DMS 273 treated with DMSO at 0.1 percent for 48 hours (cell line): ENCODE measurements around the gene HDGF.

Experiments used
- DNase-seq: peaks from one replicate; lab custom pipeline; 2025; lab: John Stamatoyannopoulos, UW

The HDGF gene

GRCh38 chr1:156746728-156747631 lies 4.5 kb downstream of the HDGF start:
- no peak for DNase-seq

DNA sequence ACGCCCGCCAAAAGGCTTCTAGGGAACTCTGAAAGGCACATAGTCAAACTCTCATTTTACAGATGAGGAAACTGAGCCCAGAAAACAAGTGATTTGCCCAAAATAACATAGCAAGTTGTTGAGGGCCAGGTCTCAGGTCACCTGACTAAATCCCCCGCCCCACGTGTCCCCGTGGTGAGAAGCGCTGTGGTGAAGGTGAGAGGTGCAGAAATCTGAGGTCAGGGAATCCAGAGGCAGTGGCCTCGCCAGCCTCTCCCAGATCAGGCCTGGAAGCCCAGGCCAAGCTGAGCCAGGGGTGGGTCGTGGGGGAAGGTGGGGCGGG lies 5.1 kb downstream of the HDGF start:
- no peak for DNase-seq

DNA sequence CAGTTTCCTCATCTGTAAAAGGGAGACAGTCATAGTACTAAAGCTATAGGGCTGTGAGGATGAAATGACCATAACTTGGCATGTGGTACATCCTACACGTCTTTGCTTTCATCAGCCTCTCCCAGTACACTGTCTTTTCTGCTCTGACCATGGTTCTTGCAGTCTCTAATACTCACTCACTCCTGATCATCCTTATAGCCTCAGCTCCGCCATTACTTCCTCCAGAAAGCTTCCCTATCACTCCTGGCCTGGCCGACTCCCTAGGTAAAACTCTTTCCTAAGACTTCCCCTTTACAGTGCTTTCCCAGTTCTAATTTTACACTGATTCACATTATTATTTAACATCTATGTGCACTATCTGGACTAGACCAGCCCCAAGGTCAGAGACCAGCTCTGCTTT lies 5.6 kb downstream of the HDGF start:
- DNase-seq, result no peak

DNA sequence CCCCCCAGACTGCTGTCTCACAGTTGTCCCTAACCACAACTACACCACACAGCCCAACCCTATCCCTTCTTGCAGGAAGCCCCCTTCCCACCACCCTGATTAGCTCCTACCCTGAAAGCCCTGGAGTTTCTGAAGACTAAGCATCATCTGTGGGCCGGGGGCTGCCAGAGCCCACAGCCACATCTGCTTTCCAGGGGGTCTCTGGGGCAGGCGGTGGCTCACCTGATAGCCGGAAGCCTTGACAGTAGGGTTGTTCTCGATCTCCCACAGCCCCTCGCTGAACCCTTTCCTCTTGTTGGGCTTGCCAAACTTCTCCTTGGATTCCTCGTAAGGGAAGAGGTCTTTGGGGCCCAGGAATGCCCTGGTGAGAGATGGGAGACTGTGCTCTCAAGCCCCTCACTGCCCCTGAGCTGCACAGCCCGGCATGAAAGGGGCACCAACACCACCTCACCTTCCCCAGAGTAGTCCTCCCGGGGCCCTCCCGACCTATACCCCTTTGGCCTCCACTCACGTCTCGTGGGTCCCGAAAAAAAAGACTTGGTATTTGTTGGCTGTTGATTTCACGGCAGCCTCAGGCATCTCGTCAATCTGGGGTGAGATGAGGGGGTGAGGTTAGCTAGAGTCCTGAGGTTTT lies 6.6 kb downstream of the HDGF start:
- no peak for DNase-seq

DNA sequence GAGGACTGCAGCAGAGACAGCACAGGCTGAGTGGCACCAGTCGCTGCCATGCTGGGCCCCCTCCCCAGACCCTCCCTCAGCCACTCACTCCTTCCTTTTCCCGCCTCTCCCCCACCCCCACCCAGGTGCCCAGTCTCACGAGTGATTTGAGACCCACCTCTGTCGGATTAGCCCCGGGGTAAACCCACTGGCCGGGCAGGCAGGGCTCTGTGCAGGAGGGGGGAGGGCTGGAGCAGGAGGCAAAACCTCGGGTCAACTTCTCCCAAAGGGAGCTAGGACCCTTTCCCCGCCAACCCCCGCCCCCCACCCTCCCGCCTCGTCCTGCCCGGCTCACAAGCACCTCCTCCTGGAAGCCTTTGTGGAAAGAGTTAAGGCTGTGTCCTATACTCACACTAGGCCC lies 7.1 kb downstream of the HDGF start:
- DNase-seq, result no peak

- DNase-seq, result no peak
These were observed 7.8 kb downstream of the HDGF start for GRCh38 chr1:156743367-156744302.

DNA sequence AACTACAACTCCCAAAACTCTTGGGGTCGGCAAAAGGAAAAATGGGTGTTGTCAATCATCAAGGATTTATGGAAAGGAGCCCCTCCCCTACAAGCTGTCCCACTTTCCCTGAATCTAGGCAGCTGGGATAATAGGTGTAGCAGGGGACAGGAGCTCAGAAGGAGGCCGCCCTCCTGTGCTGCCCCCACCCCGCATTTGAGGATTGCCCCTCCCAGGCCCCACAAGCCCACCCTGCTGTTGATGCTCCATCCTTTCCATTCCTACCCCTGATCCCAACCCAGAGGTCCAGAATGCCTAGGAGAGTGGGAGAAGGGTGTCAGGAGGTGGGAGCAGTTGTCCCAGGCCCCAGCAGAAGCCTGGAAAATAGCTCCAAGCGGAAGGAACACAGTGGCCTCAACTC lies 8.7 kb downstream of the HDGF start:
- no peak for DNase-seq

DNA sequence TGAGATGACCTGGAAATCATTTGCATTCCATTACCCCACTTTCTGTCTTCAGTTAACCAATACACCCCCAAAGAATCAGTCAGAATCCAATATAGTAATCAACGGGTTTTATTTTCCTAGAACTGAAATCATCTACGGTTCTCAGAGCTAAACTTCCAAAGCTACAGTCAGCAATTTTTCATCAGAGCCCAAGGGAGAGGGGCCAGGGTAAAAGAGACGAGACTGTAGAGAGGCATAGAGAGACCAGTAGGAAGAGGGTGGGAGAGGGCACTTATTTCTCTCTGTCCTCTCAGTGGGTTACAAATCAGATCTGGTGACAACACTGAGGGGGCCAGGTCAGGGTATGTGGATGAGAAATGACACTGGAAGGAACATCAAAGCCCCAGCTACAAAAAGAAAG lies 9.5 kb downstream of the HDGF start:
- DNase-seq, result no peak

- DNase-seq, result no peak
These were observed 9.9 kb downstream of the HDGF start for GRCh38 chr1:156741481-156741983.

- DNase-seq, result peak; percentile 100
These were observed 10.6 kb downstream of the HDGF start, which contains the start of gene MRPL24 for GRCh38 chr1:156740741-156741480. TSS of gene MRPL24 (minus strand) at chr1:156741088. CDS start at chr1:156738704, 2,384 bp downstream.

GRCh38 chr1:156740237-156740740 lies 11.2 kb downstream of the HDGF start:
- DNase-seq, result no peak

GRCh38 chr1:156738916-156739315 lies 12.6 kb downstream of the HDGF start:
- DNase-seq, result no peak

- no peak for DNase-seq
These were observed 13.1 kb downstream of the HDGF start for GRCh38 chr1:156738407-156738806.

GRCh38 chr1:156733989-156734584 lies 17.4 kb downstream of the HDGF start:
- no peak for DNase-seq

GRCh38 chr1:156728599-156729462 lies 22.6 kb downstream of the HDGF start, which contains the start of gene ISG20L2:
TSS of gene ISG20L2 (minus strand) at chr1:156728766. CDS start at chr1:156727652, 1,114 bp downstream.
- peak; percentile 93 for DNase-seq

GRCh38 chr1:156727926-156728598 lies 23.4 kb downstream of the HDGF start, which contains the start of gene METTL25B:
TSS of gene METTL25B (plus strand) at chr1:156728469. CDS start at chr1:156729105, 636 bp downstream.
- DNase-seq, result peak; percentile 70

GRCh38 chr1:156727492-156727891 lies 24.0 kb downstream of the HDGF start:
- no peak for DNase-seq

DNA sequence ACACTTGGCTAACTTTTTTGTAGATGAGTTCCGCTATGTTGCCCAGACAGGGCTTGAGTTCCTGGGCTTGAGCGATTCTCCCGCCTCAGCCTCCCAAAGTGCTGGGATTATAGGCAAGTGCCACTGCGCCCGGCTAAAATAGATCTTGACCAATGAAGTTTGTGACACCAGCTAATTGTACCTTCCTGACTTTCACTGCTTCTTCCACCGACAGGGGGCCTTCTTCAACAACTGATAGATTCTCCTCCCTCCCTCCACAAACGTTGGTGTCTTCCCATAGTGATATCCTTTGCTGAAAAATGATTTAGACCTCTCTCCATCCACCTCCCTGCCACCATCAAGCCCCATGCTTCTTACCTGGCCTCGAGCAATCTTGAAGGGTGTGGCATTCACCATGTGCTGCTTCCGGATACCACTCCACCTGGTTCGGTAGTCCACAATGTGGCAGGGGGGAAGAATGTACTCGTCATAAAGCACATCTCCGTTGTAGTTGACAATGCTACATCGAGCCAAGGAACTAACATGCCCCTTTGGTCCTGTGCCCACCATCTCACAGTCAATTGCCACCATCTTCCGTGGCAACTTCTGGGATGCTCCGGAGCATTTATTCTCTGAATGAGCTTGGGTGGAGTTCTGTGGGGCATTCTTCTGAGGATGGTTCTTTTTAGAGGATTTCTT lies 24.8 kb downstream of the HDGF start:
- DNase-seq, result peak; percentile 56
